Measurements from ENCODE around the gene ZBTB7B.

Gene ZBTB7B

DNA sequence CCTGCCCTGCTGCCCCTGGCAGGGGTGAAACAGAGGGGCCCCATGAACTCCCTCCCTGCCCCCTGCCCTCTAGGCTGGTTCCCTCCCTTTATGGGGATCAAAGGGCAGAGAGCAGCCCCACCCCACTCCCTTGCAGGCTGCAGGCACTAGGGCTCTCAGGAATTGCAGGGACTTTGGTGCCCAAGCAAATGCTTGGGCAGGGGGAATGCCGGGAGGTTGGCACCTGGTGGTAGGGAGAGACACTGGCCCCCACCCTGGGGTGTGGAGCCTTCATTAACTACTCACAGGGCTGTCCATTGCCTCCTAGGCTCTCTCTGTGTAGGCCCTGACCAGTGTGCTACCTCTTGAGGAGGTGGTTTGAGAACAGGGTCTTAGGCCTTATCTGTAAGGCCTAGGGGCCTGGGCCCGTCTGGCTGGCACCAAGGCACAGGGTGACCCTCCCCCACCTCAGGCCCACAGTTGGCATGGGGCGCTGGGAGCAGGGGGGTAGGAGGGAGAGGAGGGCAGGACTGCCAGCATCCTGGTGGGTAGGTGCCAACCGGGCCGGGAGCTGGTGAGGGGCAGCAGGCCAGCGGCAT, 4.7 kb downstream of the ZBTB7B start:
- Histone ChIP-seq H3K9ac (ENCODE audit: low read length) (no peak overlapping the region), H3K79me2 (ENCODE audit: insufficient read depth, low read length) (no peaks in the 10 kb centered on the region), H2AFZ (ENCODE audit: low read length) (no peak overlapping the region), H3K9me3 (ENCODE audit: low read length) (no peaks in the 10 kb centered on the region), H3K27me3 (ENCODE audit: insufficient read depth, low read length) (no peaks in the 10 kb centered on the region), H3K27ac (ENCODE audit: low read depth, low read length, poor library complexity, severe bottlenecking) (no peak overlapping the region), H4K20me1 (ENCODE audit: insufficient read depth, low read length) (no peaks in the 10 kb centered on the region), H3K4me1 (ENCODE audit: insufficient read depth, low read length, severe bottlenecking) (peaks cover 32% of the 10 kb centered on the region), H3K4me3 (ENCODE audit: low read depth, low read length, poor library complexity, severe bottlenecking) (no peak overlapping the region), H3F3A (ENCODE audit: insufficient read depth, low read length) (peaks cover 4% of the 10 kb centered on the region; the same call in 1 of the 2 replicates), H3K4me2 (ENCODE audit: low read length) (no peak overlapping the region), H3K36me3 (ENCODE audit: insufficient read depth, low read length) (no peaks in the 10 kb centered on the region), H3K9me2 (ENCODE audit: low read depth, low read length) (no peaks in the 10 kb centered on the region)
- TF ChIP-seq EZH2 (IDR thresholded peaks at IDR 0.05; ENCODE audit: borderline replicate concordance, low read length) = no peak
- no peak for TF ChIP-seq CTCF (IDR thresholded peaks at IDR 0.05; ENCODE audit: low read length)

DNA sequence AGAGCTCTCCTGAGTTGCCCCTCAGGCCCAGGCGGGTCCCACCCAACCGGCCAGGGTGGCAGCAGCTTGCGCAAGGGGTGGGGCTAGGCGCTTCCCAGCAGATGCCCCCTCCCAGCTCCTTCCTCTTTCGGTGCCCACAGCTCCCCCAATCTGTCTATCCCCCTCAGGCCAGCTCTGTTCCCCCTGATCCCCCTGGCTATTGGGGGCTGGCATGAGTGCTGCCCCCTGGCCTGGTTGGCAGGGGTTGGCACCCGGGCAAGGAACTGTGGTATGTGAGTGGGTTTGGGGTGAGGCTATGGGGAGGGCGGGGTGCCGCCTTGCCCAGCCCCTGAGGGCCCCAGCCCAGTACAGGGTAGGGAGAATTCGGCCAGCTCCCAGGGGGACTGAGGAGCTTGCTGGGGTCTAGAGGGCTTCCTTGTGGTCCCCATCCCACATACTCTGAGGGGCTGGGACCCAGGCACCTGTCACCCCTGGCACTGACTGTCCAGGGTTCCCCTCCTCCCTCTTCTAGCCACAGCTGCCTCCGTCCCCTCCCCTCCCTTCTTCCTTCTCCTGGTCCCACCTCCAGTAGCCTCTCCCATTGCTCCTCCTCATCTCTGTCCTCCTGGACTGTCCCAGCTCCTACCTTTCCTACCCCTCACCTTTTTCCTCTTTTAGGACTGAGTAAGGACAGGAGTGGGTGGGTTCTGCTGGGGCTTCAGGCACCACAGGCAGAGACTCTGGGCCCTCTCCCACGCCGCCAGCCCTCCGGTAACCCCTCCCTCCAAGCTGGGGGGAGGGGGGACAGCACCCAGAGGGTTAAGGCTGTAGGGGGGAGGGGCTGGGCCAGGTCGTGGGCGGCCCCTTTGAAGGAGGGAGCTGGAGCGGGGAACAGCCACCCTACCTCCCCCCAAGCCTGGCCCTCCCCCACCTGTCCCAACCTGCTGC, 5.7 kb downstream of the ZBTB7B start:
- Histone ChIP-seq H3K4me3 (ENCODE audit: low read depth, low read length, poor library complexity, severe bottlenecking) (no peak overlapping the region), H3K9me3 (ENCODE audit: low read length) (no peaks in the 10 kb centered on the region), H3F3A (ENCODE audit: insufficient read depth, low read length) (peaks cover 4% of the 10 kb centered on the region; the same call in 1 of the 2 replicates), H3K4me1 (ENCODE audit: insufficient read depth, low read length, severe bottlenecking) (peaks cover 32% of the 10 kb centered on the region), H3K36me3 (ENCODE audit: insufficient read depth, low read length) (no peaks in the 10 kb centered on the region), H2AFZ (ENCODE audit: low read length) (no peak overlapping the region), H3K9ac (ENCODE audit: low read length) (no peak overlapping the region), H3K4me2 (ENCODE audit: low read length) (no peak overlapping the region), H3K27ac (ENCODE audit: low read depth, low read length, poor library complexity, severe bottlenecking) (no peak overlapping the region), H3K9me2 (ENCODE audit: low read depth, low read length) (no peaks in the 10 kb centered on the region), H3K27me3 (ENCODE audit: insufficient read depth, low read length) (no peaks in the 10 kb centered on the region), H3K79me2 (ENCODE audit: insufficient read depth, low read length) (no peaks in the 10 kb centered on the region), H4K20me1 (ENCODE audit: insufficient read depth, low read length) (no peaks in the 10 kb centered on the region)
- TF ChIP-seq EZH2 (IDR thresholded peaks at IDR 0.05; ENCODE audit: borderline replicate concordance, low read length) (no peak), CTCF (IDR thresholded peaks at IDR 0.05; ENCODE audit: low read length) (no peak)

DNA sequence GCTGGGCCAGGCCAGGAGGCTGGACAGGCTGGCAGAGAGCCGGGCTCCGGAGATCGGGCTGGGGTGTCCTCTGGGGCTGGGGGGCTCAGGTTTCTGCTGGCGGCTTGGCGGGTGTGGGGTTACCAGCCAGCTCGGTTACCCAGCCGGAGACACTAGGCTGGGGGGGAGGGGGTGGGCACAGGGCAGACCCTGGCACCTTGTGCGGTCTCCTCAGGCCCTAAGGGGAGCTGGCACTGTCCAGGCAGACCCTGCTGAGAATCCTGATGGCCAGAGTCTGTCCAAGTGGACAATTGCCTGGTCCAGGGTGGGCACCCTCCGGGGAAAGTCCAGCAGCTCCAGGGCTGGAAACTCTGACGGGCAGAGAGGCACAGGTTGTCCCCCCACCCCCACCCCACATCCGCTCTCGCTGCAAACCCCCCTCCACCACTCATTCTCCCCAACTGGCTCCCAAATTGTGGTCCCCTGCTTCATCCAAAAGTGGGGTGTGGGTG, 6.7 kb downstream of the ZBTB7B start:
- Histone ChIP-seq H3F3A (ENCODE audit: insufficient read depth, low read length) (peaks cover 4% of the 10 kb centered on the region; the same call in 1 of the 2 replicates), H3K27ac (ENCODE audit: low read depth, low read length, poor library complexity, severe bottlenecking) (no peak overlapping the region), H3K4me3 (ENCODE audit: low read depth, low read length, poor library complexity, severe bottlenecking) (no peak overlapping the region), H2AFZ (ENCODE audit: low read length) (no peak overlapping the region), H3K9me3 (ENCODE audit: low read length) (no peaks in the 10 kb centered on the region), H3K36me3 (ENCODE audit: insufficient read depth, low read length) (no peaks in the 10 kb centered on the region), H3K27me3 (ENCODE audit: insufficient read depth, low read length) (no peaks in the 10 kb centered on the region), H3K9ac (ENCODE audit: low read length) (no peak overlapping the region), H3K79me2 (ENCODE audit: insufficient read depth, low read length) (no peaks in the 10 kb centered on the region), H4K20me1 (ENCODE audit: insufficient read depth, low read length) (no peaks in the 10 kb centered on the region), H3K4me2 (ENCODE audit: low read length) (no peak overlapping the region), H3K9me2 (ENCODE audit: low read depth, low read length) (no peaks in the 10 kb centered on the region), H3K4me1 (ENCODE audit: insufficient read depth, low read length, severe bottlenecking) (peaks cover 23% of the 10 kb centered on the region)
- TF ChIP-seq CTCF (IDR thresholded peaks at IDR 0.05; ENCODE audit: low read length) (no peak), EZH2 (IDR thresholded peaks at IDR 0.05; ENCODE audit: borderline replicate concordance, low read length) (no peak)
